ENCODE results near the gene SULT2A1.
"Not testable (repeated sequence)": the region's sequence is repeated elsewhere in the genome, so short reads cannot be mapped to it uniquely, and the experiment has no call there.

Gene SULT2A1

DNA sequence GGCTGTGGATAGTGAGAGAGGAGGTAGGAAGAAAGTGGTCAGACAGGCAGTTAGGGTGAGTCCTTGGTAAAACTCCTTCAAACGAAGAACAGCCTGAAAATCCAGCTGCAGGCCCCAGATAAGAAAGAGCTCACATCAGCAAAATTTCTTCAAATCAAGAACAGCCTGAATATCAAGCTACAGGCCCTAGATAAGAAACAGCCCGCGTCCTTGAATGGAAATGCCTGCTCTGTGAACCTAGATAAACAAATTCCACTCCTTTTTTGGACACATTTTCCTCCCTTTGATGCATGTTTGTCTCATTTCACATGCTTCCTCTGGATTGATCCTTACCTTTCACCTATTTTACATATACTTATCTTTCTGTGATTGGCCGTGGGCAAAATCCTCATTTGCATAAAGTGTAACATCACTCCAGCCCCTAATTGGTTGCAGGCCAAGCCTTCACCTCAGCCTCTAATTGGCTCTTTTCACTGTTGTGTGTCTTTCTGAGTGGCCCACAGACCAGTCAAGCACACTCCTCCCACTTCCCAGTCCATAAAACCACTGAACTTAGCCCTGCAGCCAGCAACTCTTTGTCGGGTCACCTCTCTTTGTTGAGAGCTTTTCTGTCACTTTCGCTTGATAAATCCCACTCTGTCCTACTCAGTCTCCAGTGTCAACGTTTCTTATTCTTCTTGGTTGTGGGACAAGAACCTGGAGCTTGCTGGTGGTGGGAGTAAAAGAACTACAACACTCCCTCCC lies 6.0 kb upstream of the SULT2A1 start:
- no peaks in the 10 kb centered on the region for H3K36me3 ChIP-seq (ENCODE audit: insufficient read depth, low read length)
- H3K4me1 ChIP-seq (ENCODE audit: insufficient read depth, low read length): no peaks in the 10 kb centered on the region
- H3K27me3 ChIP-seq (ENCODE audit: insufficient read depth, low read length): no peaks in the 10 kb centered on the region
- H3K9me3 ChIP-seq (ENCODE audit: insufficient read depth, low read depth, low read length): peaks cover 20% of the 10 kb centered on the region
- H3K27ac ChIP-seq (ENCODE audit: low read depth, low read length): no peak overlapping the region
- no peak overlapping the region for H3K9ac ChIP-seq (ENCODE audit: low read depth, low read length)
- H3K4me3 ChIP-seq (ENCODE audit: low read length): no peak overlapping the region
- WGBS: 85% methylated on average over 7 of the region's 7 CpGs

DNA sequence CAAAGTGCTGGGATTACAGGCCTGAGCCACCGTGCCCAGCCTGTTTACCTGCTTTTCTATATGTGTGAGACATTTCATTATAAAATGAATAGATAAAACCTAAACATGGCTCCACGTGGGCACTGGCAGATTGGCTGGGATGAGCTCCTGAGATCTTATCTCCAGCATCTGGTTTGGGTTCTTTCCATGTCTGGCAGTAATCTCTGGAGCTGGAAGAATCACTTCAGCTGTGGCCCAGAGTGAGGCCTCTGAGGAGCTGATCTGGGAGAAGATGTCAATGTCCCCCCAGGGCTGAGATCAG lies 5.5 kb upstream of the SULT2A1 start:
- no peaks in the 10 kb centered on the region for H3K27me3 ChIP-seq (ENCODE audit: insufficient read depth, low read length)
- H3K27ac ChIP-seq (ENCODE audit: low read depth, low read length): no peak overlapping the region
- WGBS: 64% methylated on average over 1 of the region's 2 CpGs
- no peak overlapping the region for H3K9ac ChIP-seq (ENCODE audit: low read depth, low read length)
- no peak overlapping the region for H3K4me3 ChIP-seq (ENCODE audit: low read length)
- H3K36me3 ChIP-seq (ENCODE audit: insufficient read depth, low read length): no peaks in the 10 kb centered on the region
- peaks cover 20% of the 10 kb centered on the region for H3K9me3 ChIP-seq (ENCODE audit: insufficient read depth, low read depth, low read length)
- no peaks in the 10 kb centered on the region for H3K4me1 ChIP-seq (ENCODE audit: insufficient read depth, low read length)

DNA sequence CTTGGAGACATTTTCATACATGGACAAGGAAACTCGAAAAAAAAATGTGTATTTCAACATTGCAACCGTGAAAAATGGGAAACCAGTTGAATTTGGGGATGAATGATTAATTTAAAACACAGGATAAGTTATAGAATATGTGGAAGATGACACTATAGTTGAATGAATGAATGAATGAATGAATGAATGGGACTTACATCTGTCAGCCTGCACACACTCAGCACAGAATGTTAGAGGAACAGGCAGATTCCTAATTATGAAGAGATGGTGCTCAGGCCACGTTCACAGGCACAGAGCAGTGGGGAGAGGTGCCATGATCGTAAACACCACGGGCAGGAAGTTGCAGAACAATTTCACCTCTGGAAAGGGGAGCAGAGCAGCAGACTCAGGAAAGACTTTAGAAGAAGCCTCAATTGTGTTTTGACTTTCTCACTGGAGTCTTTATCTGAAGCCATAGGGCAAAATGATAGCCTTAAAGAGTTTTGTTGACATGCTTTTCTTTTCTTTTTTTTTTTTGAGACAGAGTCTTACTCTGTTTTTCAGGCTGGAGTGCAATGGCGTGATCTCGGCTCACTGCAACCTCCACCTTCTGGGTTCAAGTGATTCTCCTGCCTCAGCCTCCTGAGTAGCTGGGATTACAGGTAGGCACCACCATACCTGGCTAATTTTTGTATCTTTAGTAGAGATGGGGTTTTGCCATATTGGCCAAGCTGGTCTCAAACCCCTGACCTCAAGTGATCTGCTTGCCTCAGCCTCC lies 4.9 kb upstream of the SULT2A1 start:
- Histone ChIP-seq H3K27me3 (ENCODE audit: insufficient read depth, low read length) (no peaks in the 10 kb centered on the region), H3K4me3 (ENCODE audit: low read length) (no peak overlapping the region), H3K9ac (ENCODE audit: low read depth, low read length) (no peak overlapping the region), H3K27ac (ENCODE audit: low read depth, low read length) (no peak overlapping the region), H3K4me1 (ENCODE audit: insufficient read depth, low read length) (no peaks in the 10 kb centered on the region), H3K9me3 (ENCODE audit: insufficient read depth, low read depth, low read length) (peaks cover 18% of the 10 kb centered on the region), H3K36me3 (ENCODE audit: insufficient read depth, low read length) (no peaks in the 10 kb centered on the region)
- WGBS: 77% methylated on average over 7 of the region's 7 CpGs

DNA sequence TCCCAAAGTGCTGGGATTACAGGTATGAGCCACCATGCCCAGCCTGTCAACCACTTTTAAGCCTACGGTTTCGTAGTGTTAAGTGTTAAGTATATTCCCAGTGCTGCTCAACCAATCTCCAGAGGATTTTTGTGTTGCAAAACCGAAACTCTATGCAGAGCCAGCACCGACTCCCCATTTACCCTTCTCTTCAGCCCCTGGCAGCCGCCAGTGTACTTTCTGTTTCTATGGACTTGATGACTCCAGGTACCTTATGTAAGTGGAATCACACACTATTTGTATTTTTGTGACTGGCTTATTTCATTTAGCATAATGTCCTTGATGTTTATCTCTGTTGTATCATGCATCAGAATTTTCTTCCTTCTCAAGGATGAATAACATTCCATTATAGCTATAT lies 1.1 kb downstream of the SULT2A1 start:
- Histone ChIP-seq H3K9me3 (ENCODE audit: insufficient read depth, low read depth, low read length) (no peaks in the 10 kb centered on the region), H3K4me3 (ENCODE audit: low read length) (no peak overlapping the region), H3K27ac (ENCODE audit: low read depth, low read length) (no peak overlapping the region), H3K9ac (ENCODE audit: low read depth, low read length) (no peak overlapping the region), H3K27me3 (ENCODE audit: insufficient read depth, low read length) (no peaks in the 10 kb centered on the region), H3K36me3 (ENCODE audit: insufficient read depth, low read length) (no peaks in the 10 kb centered on the region), H3K4me1 (ENCODE audit: insufficient read depth, low read length) (no peaks in the 10 kb centered on the region)
- WGBS: 88% methylated on average over 5 of the region's 5 CpGs

DNA sequence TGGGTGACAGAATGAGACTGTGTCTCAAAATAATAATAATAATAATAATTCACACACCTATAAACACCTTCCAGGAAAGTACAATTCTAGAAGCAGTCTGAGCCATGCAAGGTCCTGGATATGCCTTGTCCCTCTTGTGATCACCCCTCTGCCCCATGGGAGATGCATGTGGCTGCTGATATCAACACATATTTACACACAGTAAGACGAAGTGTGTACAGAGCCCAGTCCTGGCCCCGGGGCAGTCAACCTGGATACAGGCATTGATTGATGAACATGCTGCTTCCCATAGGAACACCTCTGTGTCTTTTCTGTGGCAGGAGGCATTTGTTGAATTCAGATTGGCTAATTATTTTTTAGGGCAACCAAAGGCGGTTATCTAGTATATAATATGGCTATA lies 3.2 kb downstream of the SULT2A1 start:
- no peaks in the 10 kb centered on the region for H3K9me3 ChIP-seq (ENCODE audit: insufficient read depth, low read depth, low read length)
- no peaks in the 10 kb centered on the region for H3K27me3 ChIP-seq (ENCODE audit: insufficient read depth, low read length)
- H3K4me3 ChIP-seq (ENCODE audit: low read length): no peak overlapping the region
- no peaks in the 10 kb centered on the region for H3K4me1 ChIP-seq (ENCODE audit: insufficient read depth, low read length)
- 93% methylated on average over 2 of the region's 3 CpGs for WGBS
- no peak overlapping the region for H3K27ac ChIP-seq (ENCODE audit: low read depth, low read length)
- H3K9ac ChIP-seq (ENCODE audit: low read depth, low read length): no peak overlapping the region
- no peaks in the 10 kb centered on the region for H3K36me3 ChIP-seq (ENCODE audit: insufficient read depth, low read length)

DNA sequence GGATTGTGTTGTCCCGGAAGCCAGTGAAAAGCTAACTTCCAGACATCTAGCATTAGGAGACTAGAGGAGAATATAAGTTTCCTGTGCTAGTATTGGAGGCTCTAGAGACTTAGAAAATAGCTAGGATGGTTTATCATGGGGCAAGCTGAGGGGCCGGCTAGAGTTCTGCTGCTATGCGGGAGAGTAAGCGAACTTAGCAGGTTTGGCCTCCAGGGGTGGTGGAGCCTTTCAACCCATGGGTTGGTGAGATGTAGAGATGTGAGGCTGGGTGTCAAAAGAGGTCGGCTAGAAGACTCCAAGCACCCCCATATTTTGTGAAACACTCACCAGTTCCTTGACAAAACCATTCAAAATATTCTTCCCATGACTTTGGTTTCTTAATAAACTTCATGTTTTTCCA lies 4.4 kb downstream of the SULT2A1 start:
- H3K9ac ChIP-seq (ENCODE audit: low read depth, low read length): no peak overlapping the region
- H3K4me1 ChIP-seq (ENCODE audit: insufficient read depth, low read length): no peaks in the 10 kb centered on the region
- H3K36me3 ChIP-seq (ENCODE audit: insufficient read depth, low read length): no peaks in the 10 kb centered on the region
- no peaks in the 10 kb centered on the region for H3K27me3 ChIP-seq (ENCODE audit: insufficient read depth, low read length)
- no peak overlapping the region for H3K4me3 ChIP-seq (ENCODE audit: low read length)
- 72% methylated on average over 5 of the region's 5 CpGs for WGBS
- H3K9me3 ChIP-seq (ENCODE audit: insufficient read depth, low read depth, low read length): no peaks in the 10 kb centered on the region
- no peak overlapping the region for H3K27ac ChIP-seq (ENCODE audit: low read depth, low read length)

DNA sequence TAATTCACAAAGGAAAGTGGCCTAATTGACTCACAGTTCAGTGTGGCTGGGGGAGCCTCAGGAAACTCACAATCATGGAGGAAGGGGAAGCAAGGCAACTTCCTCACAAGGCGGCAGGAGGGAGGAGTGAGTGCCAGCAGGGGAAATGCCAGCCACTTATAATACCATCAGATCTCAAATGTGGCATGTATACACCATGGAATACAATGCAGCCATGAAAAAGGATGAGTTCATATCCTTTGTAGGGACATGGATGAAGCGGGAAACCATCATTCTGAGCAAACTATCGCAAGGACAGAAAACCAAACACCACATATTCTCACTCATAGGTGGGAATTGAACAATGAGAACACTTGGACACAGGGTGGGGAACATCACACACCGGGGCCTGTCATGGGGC lies 6.7 kb downstream of the SULT2A1 start:
- H3K9me3 ChIP-seq (ENCODE audit: insufficient read depth, low read depth, low read length); H3K4me1 ChIP-seq (ENCODE audit: insufficient read depth, low read length); H3K27ac ChIP-seq (ENCODE audit: low read depth, low read length); H3K27me3 ChIP-seq (ENCODE audit: insufficient read depth, low read length); H3K9ac ChIP-seq (ENCODE audit: low read depth, low read length); H3K36me3 ChIP-seq (ENCODE audit: insufficient read depth, low read length); H3K4me3 ChIP-seq (ENCODE audit: low read length): not testable (repeated sequence)
- WGBS: 50% methylated on average over 2 of the region's 4 CpGs

DNA sequence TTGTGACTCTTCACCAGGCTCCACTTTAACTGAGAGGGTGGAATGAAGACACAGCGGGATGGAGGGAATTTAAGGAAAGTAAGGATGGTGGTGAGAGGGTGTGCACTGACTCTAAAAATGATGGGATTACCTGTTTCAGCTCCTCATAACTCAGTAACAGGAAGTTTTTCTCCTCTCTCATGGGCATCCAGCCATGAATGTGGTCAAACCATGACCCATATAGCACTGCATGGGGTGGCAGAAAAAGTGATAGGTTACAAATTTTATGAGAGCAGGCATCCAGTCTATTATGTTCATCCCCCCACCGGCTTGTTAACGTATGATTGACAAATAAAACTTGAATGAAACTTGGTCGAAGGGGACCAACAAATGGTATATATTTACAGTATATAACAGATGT lies 7.2 kb downstream of the SULT2A1 start:
- Histone ChIP-seq H3K9ac (ENCODE audit: low read depth, low read length) (no peak overlapping the region), H3K4me1 (ENCODE audit: insufficient read depth, low read length) (no peaks in the 10 kb centered on the region), H3K36me3 (ENCODE audit: insufficient read depth, low read length) (no peaks in the 10 kb centered on the region), H3K27ac (ENCODE audit: low read depth, low read length) (no peak overlapping the region), H3K4me3 (ENCODE audit: low read length) (no peak overlapping the region), H3K9me3 (ENCODE audit: insufficient read depth, low read depth, low read length) (no peaks in the 10 kb centered on the region), H3K27me3 (ENCODE audit: insufficient read depth, low read length) (no peaks in the 10 kb centered on the region)
- 72% methylated on average over 4 of the region's 4 CpGs for WGBS

DNA sequence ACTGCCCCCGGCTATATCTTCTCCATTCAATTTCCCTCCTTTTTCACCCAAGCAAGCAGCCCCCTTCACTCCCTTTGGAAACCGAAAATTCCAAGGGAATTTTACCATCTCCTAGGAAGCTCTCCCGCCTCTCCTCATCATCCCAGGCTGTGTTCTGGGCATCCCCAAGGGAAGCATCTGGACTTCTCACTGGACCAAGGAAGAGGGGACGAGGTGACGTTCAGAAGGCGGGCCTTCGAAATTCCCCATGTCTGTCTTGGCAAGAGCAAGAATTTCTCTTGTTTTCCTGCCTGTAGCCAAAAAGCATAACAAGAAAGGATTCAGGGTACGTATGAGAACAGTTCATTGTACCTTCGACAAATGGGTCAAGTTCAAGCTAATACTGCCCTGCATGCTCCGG lies 20.9 kb downstream of the SULT2A1 start:
- H3K4me1 ChIP-seq (ENCODE audit: insufficient read depth, low read length): peaks cover 3% of the 10 kb centered on the region; the same call in 1 of the 2 replicates
- no peak overlapping the region for H3K4me3 ChIP-seq (ENCODE audit: low read length)
- H3K9me3 ChIP-seq (ENCODE audit: insufficient read depth, low read depth, low read length): no peaks in the 10 kb centered on the region
- no peak overlapping the region for H3K27ac ChIP-seq (ENCODE audit: low read depth, low read length)
- 86% methylated on average over 9 of the region's 10 CpGs for WGBS
- H3K9ac ChIP-seq (ENCODE audit: low read depth, low read length): no peak overlapping the region
- no peaks in the 10 kb centered on the region for H3K27me3 ChIP-seq (ENCODE audit: insufficient read depth, low read length)
- H3K36me3 ChIP-seq (ENCODE audit: insufficient read depth, low read length): no peaks in the 10 kb centered on the region

DNA sequence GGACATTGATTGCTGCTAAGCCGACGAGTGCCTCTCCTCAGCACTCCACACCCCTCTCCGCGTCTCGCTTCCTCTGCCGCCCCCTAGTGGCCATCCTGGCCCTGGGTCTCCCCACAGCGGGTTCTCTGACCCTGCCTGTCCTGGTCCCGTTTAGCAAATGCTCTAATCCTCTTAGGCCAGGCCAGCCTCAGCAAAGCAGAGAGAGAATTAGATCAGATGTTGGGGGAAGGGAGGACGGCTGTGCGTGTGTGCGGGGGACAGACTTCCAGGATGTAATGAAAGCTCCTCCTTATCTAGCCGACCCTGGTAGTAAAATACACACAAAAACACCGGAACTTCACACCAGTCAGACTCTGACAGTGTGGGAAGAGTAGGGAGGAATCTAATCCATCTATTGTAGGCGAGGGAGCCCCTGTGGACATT lies 22.6 kb downstream of the SULT2A1 start:
- WGBS: 12% methylated on average over 9 of the region's 14 CpGs
- Histone ChIP-seq H3K27ac (ENCODE audit: low read depth, low read length) (no peak overlapping the region), H3K4me1 (ENCODE audit: insufficient read depth, low read length) (peaks cover 3% of the 10 kb centered on the region; the same call in 1 of the 2 replicates), H3K9me3 (ENCODE audit: insufficient read depth, low read depth, low read length) (no peaks in the 10 kb centered on the region), H3K27me3 (ENCODE audit: insufficient read depth, low read length) (no peaks in the 10 kb centered on the region), H3K4me3 (ENCODE audit: low read length) (no peak overlapping the region), H3K36me3 (ENCODE audit: insufficient read depth, low read length) (no peaks in the 10 kb centered on the region), H3K9ac (ENCODE audit: low read depth, low read length) (0 out of 2 replicates have a peak overlapping the region, but pooled peaks have one; percentile 2)

DNA sequence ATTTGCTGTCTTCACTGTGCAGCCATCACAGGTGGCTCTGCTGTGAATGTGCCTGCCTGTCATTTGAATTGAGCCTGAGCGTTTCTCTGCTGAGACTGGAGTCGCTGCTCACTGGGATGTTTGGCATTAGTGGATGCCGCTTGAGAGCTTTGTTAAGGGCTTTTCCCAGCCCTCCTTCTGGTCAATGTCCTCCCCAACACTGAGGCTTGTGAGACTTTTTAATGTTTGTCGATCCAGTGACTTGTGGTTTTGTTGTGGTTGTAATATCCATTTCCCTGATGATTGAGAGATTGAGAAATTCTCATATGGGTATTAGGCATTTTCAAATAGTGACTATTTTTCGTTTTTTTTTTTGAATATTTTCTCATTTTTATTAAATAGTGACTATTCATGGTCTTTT lies 24.5 kb downstream of the SULT2A1 start:
- Histone ChIP-seq H3K9me3 (ENCODE audit: insufficient read depth, low read depth, low read length) (no peaks in the 10 kb centered on the region), H3K9ac (ENCODE audit: low read depth, low read length) (no peak overlapping the region), H3K27ac (ENCODE audit: low read depth, low read length) (no peak overlapping the region), H3K27me3 (ENCODE audit: insufficient read depth, low read length) (no peaks in the 10 kb centered on the region), H3K36me3 (ENCODE audit: insufficient read depth, low read length) (no peaks in the 10 kb centered on the region), H3K4me3 (ENCODE audit: low read length) (no peak overlapping the region), H3K4me1 (ENCODE audit: insufficient read depth, low read length) (peaks cover 3% of the 10 kb centered on the region; the same call in 1 of the 2 replicates)
- 99% methylated on average over 4 of the region's 5 CpGs for WGBS
